HepG2 (cell line): ENCODE results near the gene PDK2. TPM values are rescaled to one million over a fixed set of nuclear protein-coding genes. Genes with fewer than 3 reads are reported as not detected.

Source experiments
- ARNT ChIP-seq: fragments of 450-650 bp; IDR thresholded peaks from 2 replicates; pipeline ENCODE4 v1.6.1; 2017
- CHCHD3 ChIP-seq: sonication (generic); formaldehyde crosslinking; IDR thresholded peaks from 2 replicates; pipeline ENCODE4 v1.8.0; 2022; ENCODE audit warnings: mild to moderate bottlenecking, missing genetic modification reagents, moderate library complexity
- DNMT3B ChIP-seq: conservative IDR thresholded peaks from 2 replicates; pipeline ENCODE4 v1.6.1; 2016; ENCODE audit warnings: missing biosample characterization, control low read depth
- HOXA7 ChIP-seq: sonication (generic); formaldehyde crosslinking; IDR thresholded peaks from 2 replicates; pipeline ENCODE4 v1.8.1; 2022; ENCODE audit warnings: mild to moderate bottlenecking, missing genetic modification reagents, moderate library complexity
- PRPF4 ChIP-seq: fragments of 200-400 bp; formaldehyde crosslinking; IDR thresholded peaks from 2 replicates; pipeline ENCODE4 v1.6.1; 2016; ENCODE audit warnings: low read length, low read depth; ENCODE audit not compliant: poor library complexity, severe bottlenecking
- SCMH1 ChIP-seq: sonication (generic); formaldehyde crosslinking; IDR thresholded peaks from 2 replicates; pipeline ENCODE4 v1.9.0; 2021; ENCODE audit warnings: missing genetic modification reagents, mild to moderate bottlenecking, borderline replicate concordance
- SNAI1 ChIP-seq: sonication (generic); formaldehyde crosslinking; IDR thresholded peaks from 2 replicates; pipeline ENCODE4 v1.5.0; 2020; ENCODE audit warnings: mild to moderate bottlenecking, missing genetic modification reagents, borderline replicate concordance
- SRSF9 ChIP-seq: fragments of 200-400 bp; formaldehyde crosslinking; IDR thresholded peaks from 2 replicates; pipeline ENCODE4 v1.6.1; 2018; ENCODE audit warnings: borderline replicate concordance, mild to moderate bottlenecking, low read depth, low read length; ENCODE audit not compliant: insufficient read depth, poor library complexity, severe bottlenecking
- XBP1 ChIP-seq: sonication (generic); formaldehyde crosslinking; IDR thresholded peaks from 2 replicates; pipeline ENCODE4 v1.5.0; 2020; ENCODE audit warnings: missing genetic modification reagents
- ZNF235 ChIP-seq: sonication (generic); formaldehyde crosslinking; IDR thresholded peaks from 2 replicates; pipeline ENCODE4 v1.8.1; 2023; ENCODE audit warnings: mild to moderate bottlenecking, missing genetic modification reagents, borderline replicate concordance
- ZNF572 ChIP-seq: sonication (generic); formaldehyde crosslinking; IDR thresholded peaks from 2 replicates; pipeline ENCODE4 v1.5.1; 2020; ENCODE audit warnings: mild to moderate bottlenecking, missing genetic modification reagents
- ZNF780A ChIP-seq: sonication (generic); formaldehyde crosslinking; IDR thresholded peaks from 2 replicates; pipeline ENCODE4 v1.8.0; 2022; ENCODE audit warnings: mild to moderate bottlenecking, missing genetic modification reagents, moderate library complexity
- ZSCAN22 ChIP-seq: sonication (generic); formaldehyde crosslinking; IDR thresholded peaks from 2 replicates; pipeline ENCODE4 v1.4.0; 2020; ENCODE audit warnings: mild to moderate bottlenecking, missing genetic modification reagents
- polyA plus RNA-seq, 8 experiments: library from polyadenylated mRNA; depleted of rRNA in 3 of 8; stranded (reverse) in 7 of 8; unstranded in 1 of 8; fragments of >200 nt; fragmentation: Illumina TruSeq in 4 of 8; extraction: Trizol in 4 of 8; gene quantifications; 2 replicates each; pipeline versions ENCODE4 v1.2.1 to v1.2.3, GENCODE V29; 2011 to 2016; ENCODE audit warnings: low read depth in 4 of 8, missing spikeins in 1 of 8, mixed read lengths in 1 of 8; ENCODE audit not compliant: insufficient read depth in 1 of 8
- total RNA-seq, 5 experiments: library from RNA; depleted of rRNA; stranded (reverse); fragments of >200 nt; fragmentation: Illumina TruSeq; extraction: Trizol; gene quantifications; 2 replicates each; pipeline ENCODE4 v1.2.3, GENCODE V29; 2016; ENCODE audit warnings: low read depth in 1 of 5
- TF ChIP-seq, protein P1 (sequence below): sonication (generic); formaldehyde crosslinking; IDR thresholded peaks from one replicate; pipeline ENCODE4 v1.5.1; 2020; ENCODE audit warnings: mild to moderate bottlenecking, missing genetic modification reagents; ENCODE audit errors: not compliant biosample characterization
- TF ChIP-seq, protein P2 (sequence below): sonication (generic); formaldehyde crosslinking; IDR thresholded peaks from 2 replicates; pipeline ENCODE4 v1.9.0; 2021; ENCODE audit warnings: missing genetic modification reagents, borderline replicate concordance
- TF ChIP-seq, protein P3 (sequence below): sonication (generic); formaldehyde crosslinking; IDR thresholded peaks from 2 replicates; pipeline ENCODE4 v1.8.1; 2023; ENCODE audit warnings: missing genetic modification reagents, mild to moderate bottlenecking, borderline replicate concordance
- TF ChIP-seq, protein P4 (sequence below): sonication (generic); formaldehyde crosslinking; IDR thresholded peaks from 2 replicates; pipeline ENCODE4 v1.4.0; 2020; ENCODE audit warnings: mild to moderate bottlenecking, missing genetic modification reagents, borderline replicate concordance

The PDK2 gene
- total and polyA plus RNA-seq, 2 of the 13 experiments (the other 11 are each of a cell fraction or from before 2014, with no cell fraction given), result 18.5 to 59.7 TPM

DNA sequence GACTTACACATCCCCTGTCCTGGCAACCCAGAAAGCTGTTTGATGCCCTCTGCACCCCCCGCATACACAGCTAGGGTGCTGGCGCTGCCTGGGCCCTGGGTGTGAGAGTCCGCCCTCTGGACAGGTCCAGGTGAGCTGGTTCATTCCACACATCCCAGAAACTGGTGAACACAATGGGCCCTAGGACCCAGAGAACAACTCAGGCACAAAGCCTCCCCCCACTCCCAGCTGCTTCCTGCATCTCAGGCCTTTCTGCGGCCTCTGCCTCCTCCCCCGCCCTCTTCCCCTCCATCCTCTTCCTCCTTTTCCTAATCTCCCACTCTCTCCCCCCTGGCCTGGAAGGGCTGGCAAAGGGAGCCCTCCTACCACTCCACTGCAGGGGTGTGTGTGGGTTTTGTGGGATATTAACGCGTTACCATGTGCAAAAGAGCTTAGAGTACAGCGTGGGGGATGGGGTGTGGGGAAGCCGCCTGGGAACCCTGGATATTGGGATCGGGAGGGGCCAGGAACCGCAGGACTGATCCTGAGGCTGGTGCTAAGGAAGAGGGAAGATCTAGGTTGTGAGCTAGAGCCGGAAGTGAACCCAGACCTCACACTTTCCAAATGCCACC is 56.9 kb downstream of the PDK2 start (continued):
- TF ChIP-seq, protein P1, sequence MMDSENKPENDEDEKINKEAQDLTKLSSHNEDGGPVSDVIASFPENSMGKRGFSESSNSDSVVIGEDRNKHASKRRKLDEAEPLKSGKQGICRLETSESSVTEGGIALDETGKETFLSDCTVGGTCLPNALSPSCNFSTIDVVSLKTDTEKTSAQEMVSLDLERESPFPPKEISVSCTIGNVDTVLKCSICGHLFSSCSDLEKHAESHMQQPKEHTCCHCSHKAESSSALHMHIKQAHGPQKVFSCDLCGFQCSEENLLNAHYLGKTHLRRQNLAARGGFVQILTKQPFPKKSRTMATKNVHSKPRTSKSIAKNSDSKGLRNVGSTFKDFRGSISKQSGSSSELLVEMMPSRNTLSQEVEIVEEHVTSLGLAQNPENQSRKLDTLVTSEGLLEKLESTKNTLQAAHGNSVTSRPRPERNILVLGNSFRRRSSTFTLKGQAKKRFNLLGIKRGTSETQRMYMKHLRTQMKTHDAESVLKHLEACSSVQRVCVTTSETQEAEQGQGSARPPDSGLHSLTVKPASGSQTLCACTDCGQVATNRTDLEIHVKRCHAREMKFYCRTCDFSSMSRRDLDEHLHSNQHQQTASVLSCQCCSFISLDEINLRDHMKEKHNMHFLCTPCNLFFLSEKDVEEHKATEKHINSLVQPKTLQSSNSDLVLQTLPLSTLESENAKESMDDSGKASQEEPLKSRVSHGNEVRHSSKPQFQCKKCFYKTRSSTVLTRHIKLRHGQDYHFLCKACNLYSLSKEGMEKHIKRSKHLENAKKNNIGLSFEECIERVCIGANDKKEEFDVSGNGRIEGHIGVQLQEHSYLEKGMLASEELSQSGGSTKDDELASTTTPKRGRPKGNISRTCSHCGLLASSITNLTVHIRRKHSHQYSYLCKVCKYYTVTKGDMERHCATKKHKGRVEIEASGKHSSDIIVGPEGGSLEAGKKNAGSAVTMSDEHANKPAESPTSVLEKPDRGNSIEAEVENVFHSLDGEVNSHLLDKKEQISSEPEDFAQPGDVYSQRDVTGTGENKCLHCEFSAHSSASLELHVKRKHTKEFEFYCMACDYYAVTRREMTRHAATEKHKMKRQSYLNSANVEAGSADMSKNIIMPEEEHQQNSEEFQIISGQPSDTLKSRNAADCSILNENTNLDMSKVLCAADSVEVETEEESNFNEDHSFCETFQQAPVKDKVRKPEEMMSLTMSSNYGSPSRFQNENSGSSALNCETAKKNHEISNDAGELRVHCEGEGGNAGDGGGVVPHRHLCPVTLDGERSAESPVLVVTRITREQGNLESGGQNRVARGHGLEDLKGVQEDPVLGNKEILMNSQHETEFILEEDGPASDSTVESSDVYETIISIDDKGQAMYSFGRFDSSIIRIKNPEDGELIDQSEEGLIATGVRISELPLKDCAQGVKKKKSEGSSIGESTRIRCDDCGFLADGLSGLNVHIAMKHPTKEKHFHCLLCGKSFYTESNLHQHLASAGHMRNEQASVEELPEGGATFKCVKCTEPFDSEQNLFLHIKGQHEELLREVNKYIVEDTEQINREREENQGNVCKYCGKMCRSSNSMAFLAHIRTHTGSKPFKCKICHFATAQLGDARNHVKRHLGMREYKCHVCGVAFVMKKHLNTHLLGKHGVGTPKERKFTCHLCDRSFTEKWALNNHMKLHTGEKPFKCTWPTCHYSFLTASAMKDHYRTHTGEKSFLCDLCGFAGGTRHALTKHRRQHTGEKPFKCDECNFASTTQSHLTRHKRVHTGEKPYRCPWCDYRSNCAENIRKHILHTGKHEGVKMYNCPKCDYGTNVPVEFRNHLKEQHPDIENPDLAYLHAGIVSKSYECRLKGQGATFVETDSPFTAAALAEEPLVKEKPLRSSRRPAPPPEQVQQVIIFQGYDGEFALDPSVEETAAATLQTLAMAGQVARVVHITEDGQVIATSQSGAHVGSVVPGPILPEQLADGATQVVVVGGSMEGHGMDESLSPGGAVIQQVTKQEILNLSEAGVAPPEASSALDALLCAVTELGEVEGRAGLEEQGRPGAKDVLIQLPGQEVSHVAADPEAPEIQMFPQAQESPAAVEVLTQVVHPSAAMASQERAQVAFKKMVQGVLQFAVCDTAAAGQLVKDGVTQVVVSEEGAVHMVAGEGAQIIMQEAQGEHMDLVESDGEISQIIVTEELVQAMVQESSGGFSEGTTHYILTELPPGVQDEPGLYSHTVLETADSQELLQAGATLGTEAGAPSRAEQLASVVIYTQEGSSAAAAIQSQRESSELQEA (CRISPR knock-in tag), result no peak
- TF ChIP-seq ZNF780A (CRISPR knock-in tag), result no peak
- TF ChIP-seq, protein P2, sequence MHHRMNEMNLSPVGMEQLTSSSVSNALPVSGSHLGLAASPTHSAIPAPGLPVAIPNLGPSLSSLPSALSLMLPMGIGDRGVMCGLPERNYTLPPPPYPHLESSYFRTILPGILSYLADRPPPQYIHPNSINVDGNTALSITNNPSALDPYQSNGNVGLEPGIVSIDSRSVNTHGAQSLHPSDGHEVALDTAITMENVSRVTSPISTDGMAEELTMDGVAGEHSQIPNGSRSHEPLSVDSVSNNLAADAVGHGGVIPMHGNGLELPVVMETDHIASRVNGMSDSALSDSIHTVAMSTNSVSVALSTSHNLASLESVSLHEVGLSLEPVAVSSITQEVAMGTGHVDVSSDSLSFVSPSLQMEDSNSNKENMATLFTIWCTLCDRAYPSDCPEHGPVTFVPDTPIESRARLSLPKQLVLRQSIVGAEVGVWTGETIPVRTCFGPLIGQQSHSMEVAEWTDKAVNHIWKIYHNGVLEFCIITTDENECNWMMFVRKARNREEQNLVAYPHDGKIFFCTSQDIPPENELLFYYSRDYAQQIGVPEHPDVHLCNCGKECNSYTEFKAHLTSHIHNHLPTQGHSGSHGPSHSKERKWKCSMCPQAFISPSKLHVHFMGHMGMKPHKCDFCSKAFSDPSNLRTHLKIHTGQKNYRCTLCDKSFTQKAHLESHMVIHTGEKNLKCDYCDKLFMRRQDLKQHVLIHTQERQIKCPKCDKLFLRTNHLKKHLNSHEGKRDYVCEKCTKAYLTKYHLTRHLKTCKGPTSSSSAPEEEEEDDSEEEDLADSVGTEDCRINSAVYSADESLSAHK (CRISPR knock-in tag), result no peak
- TF ChIP-seq, protein P3, sequence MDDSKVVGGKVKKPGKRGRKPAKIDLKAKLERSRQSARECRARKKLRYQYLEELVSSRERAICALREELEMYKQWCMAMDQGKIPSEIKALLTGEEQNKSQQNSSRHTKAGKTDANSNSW (CRISPR knock-in tag), result no peak
- no peak for TF ChIP-seq DNMT3B (CRISPR knock-in tag)
- no peak for TF ChIP-seq SNAI1 (CRISPR knock-in tag)
- no peak for TF ChIP-seq SRSF9
- no peak for TF ChIP-seq CHCHD3
- no peak for TF ChIP-seq ZSCAN22 (CRISPR knock-in tag)
- TF ChIP-seq, protein P4, sequence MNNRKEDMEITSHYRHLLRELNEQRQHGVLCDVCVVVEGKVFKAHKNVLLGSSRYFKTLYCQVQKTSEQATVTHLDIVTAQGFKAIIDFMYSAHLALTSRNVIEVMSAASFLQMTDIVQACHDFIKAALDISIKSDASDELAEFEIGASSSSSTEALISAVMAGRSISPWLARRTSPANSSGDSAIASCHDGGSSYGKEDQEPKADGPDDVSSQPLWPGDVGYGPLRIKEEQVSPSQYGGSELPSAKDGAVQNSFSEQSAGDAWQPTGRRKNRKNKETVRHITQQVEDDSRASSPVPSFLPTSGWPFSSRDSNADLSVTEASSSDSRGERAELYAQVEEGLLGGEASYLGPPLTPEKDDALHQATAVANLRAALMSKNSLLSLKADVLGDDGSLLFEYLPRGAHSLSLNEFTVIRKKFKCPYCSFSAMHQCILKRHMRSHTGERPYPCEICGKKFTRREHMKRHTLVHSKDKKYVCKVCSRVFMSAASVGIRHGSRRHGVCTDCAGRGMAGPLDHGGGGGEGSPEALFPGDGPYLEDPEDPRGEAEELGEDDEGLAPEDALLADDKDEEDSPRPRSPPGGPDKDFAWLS, result no peak
- TF ChIP-seq HOXA7 (CRISPR knock-in tag), result no peak
- TF ChIP-seq XBP1 (CRISPR knock-in tag), result no peak
- no peak for TF ChIP-seq ZNF235 (CRISPR knock-in tag)
- peak; percentile 72 for TF ChIP-seq PRPF4
- TF ChIP-seq ZNF572 (CRISPR knock-in tag), result peak; percentile 94; the same call in 1 of the 2 replicates
- TF ChIP-seq SCMH1, result no peak
- TF ChIP-seq ARNT, result no peak
